Pericardium fibroblast (primary cell): Measurements from ENCODE around the gene IMPDH2. TPM values are rescaled to one million over a fixed set of nuclear protein-coding genes. Genes with fewer than 3 reads are reported as not detected.

Experiments used
- total RNA-seq: library from RNA; depleted of rRNA; stranded (reverse); fragments of >200 nt; gene quantifications from 2 replicates; pipeline ENCODE4 v1.2.3, GENCODE V29; 2015

IMPDH2 gene
- 237 and 483 TPM in 2 replicates for total RNA-seq

GRCh38 chr3:49028673-49029562, at the start of gene IMPDH2:
IMPDH2 (minus strand) TSS chr3:49029398; CDS start chr3:49029350, 48 bp downstream.

GRCh38 chr3:49021813-49022687, 7.1 kb downstream of the IMPDH2 start, which contains the start of gene NDUFAF3:
NDUFAF3 (plus strand) TSS chr3:49022121; CDS start chr3:49022145, 24 bp downstream.

DNA sequence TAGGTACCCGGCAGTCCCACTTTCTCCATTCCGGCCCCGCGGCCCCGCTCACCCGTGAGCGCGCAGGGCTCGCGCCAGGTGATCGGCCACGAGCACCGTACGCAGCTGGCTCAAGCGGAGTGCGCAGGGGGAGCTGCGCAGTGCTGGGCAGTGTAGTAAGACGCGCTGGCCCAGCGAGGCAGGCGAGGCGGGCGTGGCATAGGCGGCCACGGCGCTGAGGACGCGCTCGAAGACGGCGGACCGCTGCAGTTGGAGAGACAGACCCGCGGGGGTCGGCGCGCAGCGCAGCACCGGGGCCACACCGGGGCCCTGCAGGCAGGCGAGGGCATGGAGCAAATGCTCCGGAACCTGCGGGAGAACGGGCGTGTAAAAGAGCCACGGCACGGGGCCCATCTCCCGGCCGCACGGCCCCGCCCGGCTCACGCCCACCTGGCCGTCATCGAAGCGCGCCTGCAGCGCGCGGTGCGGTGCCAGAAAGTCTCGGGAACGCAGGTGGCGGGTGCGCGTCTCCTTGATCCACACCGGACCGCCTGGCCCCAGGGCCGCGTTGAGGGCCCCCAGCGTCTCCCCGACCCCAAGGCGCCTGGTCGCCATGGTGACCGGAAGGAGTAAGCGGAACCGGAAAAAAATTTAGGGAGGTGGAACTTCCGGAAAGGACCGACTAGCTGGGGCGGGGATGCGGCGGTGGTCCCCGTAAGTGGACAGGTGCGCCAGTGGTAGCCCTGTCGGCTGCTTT, 11.1 kb downstream of the IMPDH2 start, which contains the start of gene DALRD3:
Gene DALRD3, minus strand, starts transcription at position 610 of the 736 bp plus-strand sequence. Its CDS starts 16 bp downstream, at position 594.

GRCh38 chr3:49007068-49007770, 22.0 kb downstream of the IMPDH2 start, which contains the start of gene WDR6:
WDR6 (plus strand) TSS chr3:49007391; CDS start chr3:49007432, 41 bp downstream.

GRCh38 chr3:48989796-48990635, 39.2 kb downstream of the IMPDH2 start, which contains the start of gene P4HTM:
P4HTM (plus strand) TSS chr3:48990241; CDS start chr3:48990257, 16 bp downstream.

Other genes starting within 250 kb of the IMPDH2 start
- 16.3 and 27.3 TPM in 2 replicates for gene PRKAR2A, start 181.5 kb downstream of the IMPDH2 start, total RNA-seq
- gene SLC25A20, start 130.5 kb downstream of the IMPDH2 start, total RNA-seq: 9.0 and 16.6 TPM in 2 replicates
- 48.7 and 60.4 TPM in 2 replicates for gene ARIH2, start 110.6 kb downstream of the IMPDH2 start, total RNA-seq
- gene P4HTM, start 39.2 kb downstream of the IMPDH2 start, total RNA-seq: 26.0 and 31.7 TPM in 2 replicates
- gene WDR6, start 22.0 kb downstream of the IMPDH2 start, total RNA-seq: 46.0 and 56.7 TPM in 2 replicates
- 41.2 and 61.9 TPM in 2 replicates for gene DALRD3, start 10.8 kb downstream of the IMPDH2 start, total RNA-seq
- gene NDUFAF3, start 7.3 kb downstream of the IMPDH2 start, total RNA-seq: 137 and 176 TPM in 2 replicates
- gene QRICH1, start 64.7 kb upstream of the IMPDH2 start, total RNA-seq: 54.1 and 73.8 TPM in 2 replicates
- 258 and 390 TPM in 2 replicates for gene QARS1, start 75.4 kb upstream of the IMPDH2 start, total RNA-seq
- gene USP19, start 91.4 kb upstream of the IMPDH2 start, total RNA-seq: 33.5 and 46.2 TPM in 2 replicates
- gene LAMB2, start 103.7 kb upstream of the IMPDH2 start, total RNA-seq: 310 and 441 TPM in 2 replicates
- 25.8 and 35.9 TPM in 2 replicates for gene CCDC71, start 136.9 kb upstream of the IMPDH2 start, total RNA-seq
- gene KLHDC8B, start 142.2 kb upstream of the IMPDH2 start, total RNA-seq: 23.7 and 45.9 TPM in 2 replicates
- gene C3orf62, start 247.8 kb upstream of the IMPDH2 start, total RNA-seq: 0.60 and 0.82 TPM in 2 replicates